H9 (cell line): ENCODE data around the gene MUC2. TPM values are rescaled to one million over a fixed set of nuclear protein-coding genes. Genes with fewer than 3 reads are reported as not detected.

ENCODE experiments used
- DNase-seq: peaks from one replicate; pipeline ENCODE4 v3.0.0-alpha.2; 2017
- H2AFZ ChIP-seq: one replicate; pipeline ENCODE4 v1.6.1; 2013; ENCODE audit warnings: mild to moderate bottlenecking, low read length, control low read depth, moderate library complexity
- H2AK5ac ChIP-seq: 2 replicates; pipeline ENCODE4 v1.6.1; 2013; ENCODE audit warnings: low read length, control low read depth, mixed read lengths; ENCODE audit not compliant: insufficient read length
- H2BK120ac ChIP-seq: one replicate; pipeline ENCODE4 v1.6.1; 2013; ENCODE audit warnings: low read depth, mild to moderate bottlenecking, low read length, control low read depth, inconsistent platforms; ENCODE audit not compliant: poor library complexity, severe bottlenecking
- H2BK12ac ChIP-seq: 2 replicates; pipeline ENCODE4 v1.6.1; 2013; ENCODE audit warnings: low read length, control low read depth, mixed read lengths, low read depth; ENCODE audit not compliant: insufficient read length
- H2BK15ac ChIP-seq: 2 replicates; pipeline ENCODE4 v1.6.1; 2013; ENCODE audit warnings: low read depth, low read length, control low read depth
- H2BK20ac ChIP-seq: one replicate; pipeline ENCODE4 v1.6.1; 2013; ENCODE audit warnings: low read depth, mild to moderate bottlenecking, low read length, control low read depth, inconsistent platforms; ENCODE audit not compliant: poor library complexity, severe bottlenecking
- H2BK5ac ChIP-seq: 2 replicates; pipeline ENCODE4 v1.6.1; 2013; ENCODE audit warnings: low read length, control low read depth, mixed read lengths; ENCODE audit not compliant: insufficient read length
- H3K14ac ChIP-seq: 2 replicates; pipeline ENCODE4 v1.6.1; 2013; ENCODE audit warnings: low read length, control low read depth; ENCODE audit not compliant: insufficient read depth
- H3K18ac ChIP-seq: 2 replicates; pipeline ENCODE4 v1.6.1; 2013; ENCODE audit warnings: low read depth, mild to moderate bottlenecking, mixed read lengths, low read length, control low read depth; ENCODE audit not compliant: insufficient read length
- H3K23ac ChIP-seq: 2 replicates; pipeline ENCODE4 v1.6.1; 2013; ENCODE audit warnings: low read length, control low read depth, mixed read lengths, low read depth; ENCODE audit not compliant: insufficient read length
- H3K23me2 ChIP-seq: 2 replicates; pipeline ENCODE4 v1.6.1; 2013; ENCODE audit warnings: low read depth, mild to moderate bottlenecking, mixed read lengths, low read length, control low read depth; ENCODE audit not compliant: insufficient read length, poor library complexity, severe bottlenecking
- H3K27ac ChIP-seq: 2 replicates; pipeline ENCODE4 v1.5.1; 2013; ENCODE audit warnings: low read length, control low read depth, mixed read lengths, low read depth; ENCODE audit not compliant: insufficient read length
- H3K27me3 ChIP-seq: 2 replicates; pipeline ENCODE4 v1.6.1; 2013; ENCODE audit warnings: low read length, control low read depth, inconsistent platforms; ENCODE audit not compliant: insufficient read depth
- H3K4ac ChIP-seq: 2 replicates; pipeline ENCODE4 v1.6.1; 2013; ENCODE audit warnings: low read depth, mild to moderate bottlenecking, control low read depth, inconsistent platforms, low read length, moderate library complexity
- H3K4me1 ChIP-seq: 2 replicates; pipeline ENCODE4 v1.6.1; 2013; ENCODE audit warnings: low read length, control low read depth, inconsistent platforms; ENCODE audit not compliant: insufficient read depth
- H3K4me2 ChIP-seq: 2 replicates; pipeline ENCODE4 v1.6.1; 2013; ENCODE audit warnings: low read length, control low read depth, mixed read lengths; ENCODE audit not compliant: insufficient read length, insufficient read depth
- H3K56ac ChIP-seq: 2 replicates; pipeline ENCODE4 v1.6.1; 2013; ENCODE audit warnings: low read depth, mild to moderate bottlenecking, mixed read lengths, low read length, control low read depth; ENCODE audit not compliant: insufficient read length
- H3K79me1 ChIP-seq: 2 replicates; pipeline ENCODE4 v1.6.1; 2013; ENCODE audit warnings: low read depth, mild to moderate bottlenecking, moderate library complexity, low read length, control low read depth, inconsistent platforms; ENCODE audit not compliant: insufficient read depth, poor library complexity, severe bottlenecking
- H3K79me2 ChIP-seq: 2 replicates; pipeline ENCODE4 v1.6.1; 2013; ENCODE audit warnings: low read length, control low read depth, inconsistent platforms; ENCODE audit not compliant: insufficient read depth
- H3K9ac ChIP-seq: 2 replicates; pipeline ENCODE4 v1.6.1; 2013; ENCODE audit warnings: low read length, control low read depth, mixed read lengths; ENCODE audit not compliant: insufficient read length; ENCODE audit errors: extremely low read depth
- H3K9me3 ChIP-seq: one replicate; pipeline ENCODE4 v1.6.1; 2013; ENCODE audit warnings: low read depth, low read length, inconsistent platforms; ENCODE audit not compliant: control insufficient read depth
- H3T11ph ChIP-seq: one replicate; pipeline ENCODE4 v1.6.1; 2013; ENCODE audit warnings: mild to moderate bottlenecking, low read length, control low read depth, inconsistent platforms
- H4K20me1 ChIP-seq: one replicate; pipeline ENCODE4 v1.6.1; 2013; ENCODE audit not compliant: control insufficient read depth, insufficient read length, insufficient read depth
- H4K5ac ChIP-seq: 2 replicates; pipeline ENCODE4 v1.6.1; 2013; ENCODE audit warnings: low read depth, mild to moderate bottlenecking, mixed read lengths, low read length, control low read depth; ENCODE audit not compliant: insufficient read length
- H4K8ac ChIP-seq: replicated peaks from 2 replicates; pipeline ENCODE4 v1.6.1; 2013; ENCODE audit warnings: low read length, control low read depth, mixed read lengths, low read depth; ENCODE audit not compliant: insufficient read length
- H4K91ac ChIP-seq: 2 replicates; pipeline ENCODE4 v1.6.1; 2013; ENCODE audit warnings: low read depth, mild to moderate bottlenecking, moderate library complexity, mixed read lengths, low read length, control low read depth; ENCODE audit not compliant: insufficient read length
- H3K27ac Mint-ChIP-seq, 3 experiments: 2 replicates in 2 of 3; 3 replicates in 1 of 3; pipeline ENCODE4 v1.8.0; 2020 to 2021; ENCODE audit warnings: mixed read lengths in 3 of 3, mild to moderate bottlenecking in 1 of 3, moderate library complexity in 1 of 3
- H3K27me3 Mint-ChIP-seq: 2 replicates; pipeline ENCODE4 v1.8.0; 2021; ENCODE audit warnings: low read depth, mild to moderate bottlenecking, moderate library complexity, mixed read lengths
- H3K36me3 Mint-ChIP-seq, 3 experiments: 2 replicates in 2 of 3; 3 replicates in 1 of 3; pipeline ENCODE4 v1.8.0; 2020 to 2021; ENCODE audit warnings: low read depth in 3 of 3, mixed read lengths in 3 of 3; ENCODE audit not compliant: insufficient read depth in 1 of 3
- H3K4me1 Mint-ChIP-seq, 2 experiments: 2 replicates each; pipeline ENCODE4 v1.8.0; 2020; ENCODE audit warnings: mixed read lengths in 2 of 2
- H3K4me3 Mint-ChIP-seq, 2 experiments: 2 replicates in 1 of 2; 3 replicates in 1 of 2; pipeline ENCODE4 v1.8.0; 2020 to 2021; ENCODE audit warnings: mild to moderate bottlenecking in 2 of 2, mixed read lengths in 2 of 2, moderate library complexity in 1 of 2
- H3K9me3 Mint-ChIP-seq, 2 experiments: 2 replicates in 1 of 2; 3 replicates in 1 of 2; pipeline ENCODE4 v1.8.0; 2020; ENCODE audit warnings: mild to moderate bottlenecking in 2 of 2, mixed read lengths in 2 of 2, moderate library complexity in 1 of 2
- WGBS: extraction: QIAGEN DNeasy Blood & Tissue Kit; methylation state at CpG from one replicate; pipeline ENCODE4 v1.1.7; 2013; ENCODE audit warnings: missing lambda C conversion rate, low lambda C conversion rate, mixed read lengths; ENCODE audit not compliant: insufficient read length; ENCODE audit errors: extremely low coverage; 5-methylcytosine and 5-hydroxymethylcytosine counted together
- total RNA-seq: library from RNA; stranded (reverse); gene quantifications from 2 replicates; pipeline ENCODE4 v1.2.1, GENCODE V29; 2021
- TF ChIP-seq, protein P1 (sequence below): fragments of 200-600 bp; sonication (generic); conservative IDR thresholded peaks from 3 replicates; pipeline ENCODE4 v1.8.0; 2021; ENCODE audit warnings: antibody characterized with exemption, mild to moderate bottlenecking

MUC2 gene
- total RNA-seq, 1 experiment from 2014 or later = not detected

DNA sequence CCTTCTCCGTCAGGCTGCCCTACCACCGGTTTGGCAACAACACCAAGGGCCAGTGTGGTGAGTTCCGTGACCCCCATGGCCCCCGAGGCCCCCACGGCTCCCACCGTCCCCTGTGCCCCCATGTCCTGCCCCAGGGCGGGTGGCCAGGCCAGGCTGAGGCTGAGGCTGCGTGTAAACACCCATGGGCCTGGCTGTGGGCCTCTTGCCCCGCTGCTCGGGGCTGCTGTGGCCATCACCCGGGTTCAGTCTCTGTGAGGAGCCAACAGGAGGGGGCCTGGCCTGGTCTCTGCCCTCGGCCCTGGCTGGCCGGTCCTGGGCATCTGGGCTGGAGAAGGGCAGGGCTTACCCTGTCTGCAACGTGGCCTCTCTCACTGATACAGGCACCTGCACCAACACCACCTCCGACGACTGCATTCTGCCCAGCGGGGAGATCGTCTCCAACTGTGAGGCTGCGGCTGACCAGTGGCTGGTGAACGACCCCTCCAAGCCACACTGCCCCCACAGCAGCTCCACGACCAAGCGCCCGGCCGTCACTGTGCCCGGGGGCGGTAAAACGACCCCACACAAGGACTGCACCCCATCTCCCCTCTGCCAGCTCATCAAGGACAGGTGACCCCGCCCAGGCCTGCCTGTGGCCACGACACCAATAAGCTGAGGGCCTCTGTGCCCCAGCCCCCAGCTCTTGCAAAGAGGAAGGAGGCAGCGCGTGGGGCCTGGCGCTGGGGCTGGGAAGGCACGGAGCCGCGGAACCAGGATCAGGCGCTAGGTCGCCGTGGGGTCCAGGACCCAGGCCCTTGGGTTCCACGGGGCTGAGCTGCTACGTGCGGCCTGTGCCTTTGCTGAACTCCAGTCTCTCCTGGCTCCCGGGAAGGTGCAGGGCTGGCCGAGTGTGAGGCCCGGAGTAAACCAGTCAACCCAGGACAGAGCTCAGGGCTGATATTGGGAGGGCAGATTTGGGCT, 29.0 kb downstream of the MUC2 start:
- TF ChIP-seq, protein P1, sequence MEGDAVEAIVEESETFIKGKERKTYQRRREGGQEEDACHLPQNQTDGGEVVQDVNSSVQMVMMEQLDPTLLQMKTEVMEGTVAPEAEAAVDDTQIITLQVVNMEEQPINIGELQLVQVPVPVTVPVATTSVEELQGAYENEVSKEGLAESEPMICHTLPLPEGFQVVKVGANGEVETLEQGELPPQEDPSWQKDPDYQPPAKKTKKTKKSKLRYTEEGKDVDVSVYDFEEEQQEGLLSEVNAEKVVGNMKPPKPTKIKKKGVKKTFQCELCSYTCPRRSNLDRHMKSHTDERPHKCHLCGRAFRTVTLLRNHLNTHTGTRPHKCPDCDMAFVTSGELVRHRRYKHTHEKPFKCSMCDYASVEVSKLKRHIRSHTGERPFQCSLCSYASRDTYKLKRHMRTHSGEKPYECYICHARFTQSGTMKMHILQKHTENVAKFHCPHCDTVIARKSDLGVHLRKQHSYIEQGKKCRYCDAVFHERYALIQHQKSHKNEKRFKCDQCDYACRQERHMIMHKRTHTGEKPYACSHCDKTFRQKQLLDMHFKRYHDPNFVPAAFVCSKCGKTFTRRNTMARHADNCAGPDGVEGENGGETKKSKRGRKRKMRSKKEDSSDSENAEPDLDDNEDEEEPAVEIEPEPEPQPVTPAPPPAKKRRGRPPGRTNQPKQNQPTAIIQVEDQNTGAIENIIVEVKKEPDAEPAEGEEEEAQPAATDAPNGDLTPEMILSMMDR = no peak
- Mint-ChIP-seq H3K27ac (no peak overlapping the region), H3K36me3 (peaks cover 2 to 7% (median 7%) of the 10 kb centered on the region in 3 experiments; a peak in 3 of 7 replicates), H3K27me3 (peaks cover 10% of the 10 kb centered on the region), H3K4me1 (no peaks in the 10 kb centered on the region), H3K4me3 (no peak overlapping the region), H3K9me3 (peaks cover 9 to 44% of the 10 kb centered on the region in 2 experiments)
- Histone ChIP-seq H3K4me2 (no peak overlapping the region), H2BK5ac (no peak overlapping the region), H4K91ac (no peak overlapping the region), H4K8ac (no peak overlapping the region), H2BK120ac (no peak overlapping the region), H2BK12ac (no peak overlapping the region), H3K9me3 (peaks cover 4% of the 10 kb centered on the region), H3K14ac (no peak overlapping the region; the same call in 1 of the 2 replicates), H3K27ac (no peak overlapping the region), H4K5ac (no peak overlapping the region), H3K18ac (no peak overlapping the region), H2AK5ac (no peak overlapping the region), H3K56ac (no peak overlapping the region), H2BK15ac (no peak overlapping the region), H3K23me2 (no peaks in the 10 kb centered on the region), H2AFZ (no peak overlapping the region), H3K4ac (no peak overlapping the region), H4K20me1 (peaks cover 2% of the 10 kb centered on the region), H3K79me2 (no peaks in the 10 kb centered on the region), H3T11ph (no peak overlapping the region), H3K23ac (no peak overlapping the region), H3K27me3 (no peaks in the 10 kb centered on the region), H3K9ac (no peak overlapping the region), H2BK20ac (no peak overlapping the region), H3K4me1 (no peaks in the 10 kb centered on the region), H3K79me1 (no peaks in the 10 kb centered on the region)
- no CpG with 5 or more reads among the region's 44 CpGs for WGBS
- DNase-seq = no peak
